Measurements from ENCODE around the gene RFX2.

The RFX2 gene

GRCh38 chr19:5957170-5957569 lies 153.1 kb downstream of the RFX2 start:
- Mint-ChIP-seq H3K4me1 (ENCODE audit: low read depth) (peaks cover 94% of the 10 kb centered on the region), H3K27ac (peak overlapping the region; percentile 63), H3K27me3 (no peaks in the 10 kb centered on the region), H3K36me3 (ENCODE audit: low read depth) (peaks cover 40% of the 10 kb centered on the region), H3K9me3 (no peaks in the 10 kb centered on the region), H3K4me3 (no peak overlapping the region)
- intact Hi-C loops (cut with micrococcal nuclease), result no loop called here

- Mint-ChIP-seq H3K27me3 (no peaks in the 10 kb centered on the region), H3K4me1 (ENCODE audit: low read depth) (peaks cover 94% of the 10 kb centered on the region), H3K27ac (peak overlapping the region; percentile 63), H3K36me3 (ENCODE audit: low read depth) (peaks cover 40% of the 10 kb centered on the region), H3K9me3 (no peaks in the 10 kb centered on the region), H3K4me3 (no peak overlapping the region)
- intact Hi-C loops (cut with micrococcal nuclease), result no loop called here
Measured at GRCh38 chr19:5956728-5957127, 153.6 kb downstream of the RFX2 start.

GRCh38 chr19:5956323-5956722 lies 154.0 kb downstream of the RFX2 start:
- peak overlapping the region; percentile 63 for H3K27ac Mint-ChIP-seq
- no peaks in the 10 kb centered on the region for H3K9me3 Mint-ChIP-seq
- peaks cover 40% of the 10 kb centered on the region for H3K36me3 Mint-ChIP-seq (ENCODE audit: low read depth)
- H3K4me3 Mint-ChIP-seq, result no peak overlapping the region
- H3K4me1 Mint-ChIP-seq (ENCODE audit: low read depth), result peaks cover 94% of the 10 kb centered on the region
- intact Hi-C loops (cut with micrococcal nuclease), result no loop called here
- no peaks in the 10 kb centered on the region for H3K27me3 Mint-ChIP-seq

- Mint-ChIP-seq H3K36me3 (ENCODE audit: low read depth) (peaks cover 43% of the 10 kb centered on the region), H3K27ac (no peak overlapping the region), H3K9me3 (no peaks in the 10 kb centered on the region), H3K27me3 (no peaks in the 10 kb centered on the region), H3K4me1 (ENCODE audit: low read depth) (peaks cover 94% of the 10 kb centered on the region), H3K4me3 (no peak overlapping the region)
- intact Hi-C loops (cut with micrococcal nuclease), result no loop called here
Measured at GRCh38 chr19:5955636-5955935, 154.7 kb downstream of the RFX2 start.

GRCh38 chr19:5954293-5954692 lies 156.0 kb downstream of the RFX2 start:
- peak overlapping the region; percentile 91 for H3K27ac Mint-ChIP-seq
- peaks cover 96% of the 10 kb centered on the region for H3K4me1 Mint-ChIP-seq (ENCODE audit: low read depth)
- peaks cover 52% of the 10 kb centered on the region for H3K36me3 Mint-ChIP-seq (ENCODE audit: low read depth)
- intact Hi-C loops (cut with micrococcal nuclease), result no loop called here
- H3K27me3 Mint-ChIP-seq, result no peaks in the 10 kb centered on the region
- peak overlapping the region; percentile 58 for H3K4me3 Mint-ChIP-seq
- H3K9me3 Mint-ChIP-seq, result no peaks in the 10 kb centered on the region

- intact Hi-C loops (cut with micrococcal nuclease), result no loop called here
- peak overlapping the region; percentile 91 for H3K27ac Mint-ChIP-seq
- no peaks in the 10 kb centered on the region for H3K9me3 Mint-ChIP-seq
- peak overlapping the region; percentile 58 for H3K4me3 Mint-ChIP-seq
- H3K4me1 Mint-ChIP-seq (ENCODE audit: low read depth), result peaks cover 96% of the 10 kb centered on the region
- peaks cover 52% of the 10 kb centered on the region for H3K36me3 Mint-ChIP-seq (ENCODE audit: low read depth)
- no peaks in the 10 kb centered on the region for H3K27me3 Mint-ChIP-seq
Measured at GRCh38 chr19:5953680-5954213, 156.6 kb downstream of the RFX2 start.

- Mint-ChIP-seq H3K9me3 (no peaks in the 10 kb centered on the region), H3K27me3 (no peaks in the 10 kb centered on the region), H3K4me1 (ENCODE audit: low read depth) (peaks cover 98% of the 10 kb centered on the region), H3K36me3 (ENCODE audit: low read depth) (peaks cover 47% of the 10 kb centered on the region), H3K27ac (peak overlapping the region; percentile 91), H3K4me3 (no peak overlapping the region)
- intact Hi-C loops (cut with micrococcal nuclease), result no loop called here
Measured at GRCh38 chr19:5953030-5953589, 157.2 kb downstream of the RFX2 start.

GRCh38 chr19:5952193-5953029 lies 157.9 kb downstream of the RFX2 start:
- H3K4me1 Mint-ChIP-seq (ENCODE audit: low read depth), result peaks cover 98% of the 10 kb centered on the region
- peak overlapping the region; percentile 91 for H3K27ac Mint-ChIP-seq
- intact Hi-C loops (cut with micrococcal nuclease), result no loop called here
- no peaks in the 10 kb centered on the region for H3K9me3 Mint-ChIP-seq
- H3K27me3 Mint-ChIP-seq, result no peaks in the 10 kb centered on the region
- peaks cover 47% of the 10 kb centered on the region for H3K36me3 Mint-ChIP-seq (ENCODE audit: low read depth)
- peak overlapping the region; percentile 72 for H3K4me3 Mint-ChIP-seq

GRCh38 chr19:5951338-5951861 lies 158.9 kb downstream of the RFX2 start:
- Mint-ChIP-seq H3K9me3 (no peaks in the 10 kb centered on the region), H3K36me3 (ENCODE audit: low read depth) (peaks cover 40% of the 10 kb centered on the region), H3K4me1 (ENCODE audit: low read depth) (peaks cover 98% of the 10 kb centered on the region), H3K4me3 (peak overlapping the region; percentile 72), H3K27me3 (no peaks in the 10 kb centered on the region), H3K27ac (peak overlapping the region; percentile 91)
- intact Hi-C loops (cut with micrococcal nuclease), result no loop called here

GRCh38 chr19:5950741-5951140 lies 159.6 kb downstream of the RFX2 start:
- Mint-ChIP-seq H3K27me3 (no peaks in the 10 kb centered on the region), H3K36me3 (ENCODE audit: low read depth) (peaks cover 45% of the 10 kb centered on the region), H3K4me1 (ENCODE audit: low read depth) (peaks cover 98% of the 10 kb centered on the region), H3K4me3 (peak overlapping the region; percentile 72), H3K9me3 (no peaks in the 10 kb centered on the region), H3K27ac (peak overlapping the region; percentile 91)
- intact Hi-C loops (cut with micrococcal nuclease), result no loop called here

- H3K36me3 Mint-ChIP-seq (ENCODE audit: low read depth), result peaks cover 54% of the 10 kb centered on the region
- peak overlapping the region; percentile 91 for H3K27ac Mint-ChIP-seq
- no peaks in the 10 kb centered on the region for H3K9me3 Mint-ChIP-seq
- intact Hi-C loops (cut with micrococcal nuclease), result no loop called here
- H3K4me3 Mint-ChIP-seq, result peak overlapping the region; percentile 43
- peaks cover 91% of the 10 kb centered on the region for H3K4me1 Mint-ChIP-seq (ENCODE audit: low read depth)
- no peaks in the 10 kb centered on the region for H3K27me3 Mint-ChIP-seq
Measured at GRCh38 chr19:5949792-5950305, 160.5 kb downstream of the RFX2 start.

GRCh38 chr19:5948752-5949564 lies 161.3 kb downstream of the RFX2 start:
- Mint-ChIP-seq H3K27me3 (no peaks in the 10 kb centered on the region), H3K36me3 (ENCODE audit: low read depth) (peaks cover 57% of the 10 kb centered on the region), H3K27ac (peak overlapping the region; percentile 91), H3K9me3 (no peaks in the 10 kb centered on the region), H3K4me3 (no peak overlapping the region), H3K4me1 (ENCODE audit: low read depth) (peaks cover 82% of the 10 kb centered on the region)
- intact Hi-C loops (cut with micrococcal nuclease), result no loop called here

GRCh38 chr19:5947435-5947834 lies 162.9 kb downstream of the RFX2 start:
- Mint-ChIP-seq H3K4me3 (peak overlapping the region; percentile 69), H3K27me3 (no peaks in the 10 kb centered on the region), H3K9me3 (no peaks in the 10 kb centered on the region), H3K36me3 (ENCODE audit: low read depth) (peaks cover 58% of the 10 kb centered on the region), H3K27ac (peak overlapping the region; percentile 91), H3K4me1 (ENCODE audit: low read depth) (peaks cover 67% of the 10 kb centered on the region)
- intact Hi-C loops (cut with micrococcal nuclease), result loop anchor here (2.0 kb wide), 1 partner anchor 15 kb away; no protein-coding TSS in a partner anchor

Measured in dendritic cell treated with granulocyte-macrophage colony-stimulating factor and Interleukin-4, amounts not matched to agents 40 ng/mL and 50 ng/mL, for 4 days (primary cell).